CD4-positive, alpha-beta memory T cell (primary cell): ENCODE measurements around the gene PTPRB. TPM values are rescaled to one million over a fixed set of nuclear protein-coding genes. Genes with fewer than 3 reads are reported as not detected.

Experiments
- CTCF ChIA-PET: fragments of 350-600 bp; sonication (Branson Sonifier 250); formaldehyde crosslinking; loops from one replicate; lab custom pipeline; 2021; ENCODE audit warnings: inconsistent platforms; ENCODE audit not compliant: partially characterized antibody; lab: Charles Lee
- POLR2A ChIA-PET: fragments of 350-600 bp; sonication (Branson Sonifier 250); formaldehyde crosslinking; loops from one replicate; lab custom pipeline; 2021; ENCODE audit not compliant: partially characterized antibody; lab: Charles Lee
- DNase-seq, 5 donors: peaks; one replicate each; pipeline versions ENCODE4 v3.0.0 to v3.0.0-alpha.2; 2020 to 2022; ENCODE audit warnings: mixed read lengths in 1 of 5
- H3K27ac ChIP-seq: one replicate; pipeline ENCODE4 v1.7.0; 2013; ENCODE audit warnings: low read depth, low read length
- H3K27me3 ChIP-seq: 2 replicates; pipeline ENCODE4 v1.7.0; 2013; ENCODE audit warnings: mild to moderate bottlenecking, low read length, moderate library complexity; ENCODE audit not compliant: insufficient read depth
- H3K36me3 ChIP-seq: 2 replicates; pipeline ENCODE4 v1.7.0; 2013; ENCODE audit warnings: mild to moderate bottlenecking, low read length, moderate library complexity; ENCODE audit not compliant: insufficient read depth
- H3K4me1 ChIP-seq: 2 replicates; pipeline ENCODE4 v1.7.0; 2013; ENCODE audit warnings: mild to moderate bottlenecking, low read length, moderate library complexity; ENCODE audit not compliant: insufficient read depth
- H3K4me3 ChIP-seq, 2 donors: one replicate each; pipeline ENCODE4 v1.7.0; 2013; ENCODE audit warnings: low read length in 2 of 2, mild to moderate bottlenecking in 1 of 2
- H3K9me3 ChIP-seq, 2 donors: one replicate each; pipeline ENCODE4 v1.7.0; 2013; ENCODE audit warnings: low read length in 2 of 2, control low read depth in 1 of 2; ENCODE audit not compliant: control insufficient read depth in 1 of 2
- H3K27ac Mint-ChIP-seq, 7 donors: one replicate each; pipeline ENCODE4 v1.8.0; 2020 to 2021; ENCODE audit warnings: mixed read lengths in 7 of 7, mild to moderate bottlenecking in 6 of 7, inconsistent platforms in 3 of 7, moderate library complexity in 3 of 7
- H3K27me3 Mint-ChIP-seq, 2 donors: one replicate each; pipeline ENCODE4 v1.8.0; 2020 to 2021; ENCODE audit warnings: mixed read lengths in 2 of 2
- H3K36me3 Mint-ChIP-seq, 2 donors: one replicate each; pipeline ENCODE4 v1.8.0; 2020 to 2021; ENCODE audit warnings: mixed read lengths in 2 of 2, inconsistent platforms in 1 of 2, mild to moderate bottlenecking in 1 of 2
- H3K4me1 Mint-ChIP-seq, 4 donors: one replicate each; pipeline ENCODE4 v1.8.0; 2020 to 2021; ENCODE audit warnings: mixed read lengths in 4 of 4, mild to moderate bottlenecking in 1 of 4
- H3K4me3 Mint-ChIP-seq, 8 donors: one replicate each; pipeline ENCODE4 v1.8.0; 2020 to 2021; ENCODE audit warnings: mixed read lengths in 8 of 8, mild to moderate bottlenecking in 7 of 8, moderate library complexity in 6 of 8, inconsistent platforms in 3 of 8
- H3K9me3 Mint-ChIP-seq, 8 donors: one replicate each; pipeline ENCODE4 v1.8.0; 2020 to 2021; ENCODE audit warnings: mixed read lengths in 8 of 8, mild to moderate bottlenecking in 5 of 8, inconsistent platforms in 3 of 8, moderate library complexity in 1 of 8
- intact Hi-C: fragments of 100-400 bp; cut with micrococcal nuclease; formaldehyde crosslinking; loops from one replicate; pipeline ENCODE4 v1.15.1; 2023
- polyA plus RNA-seq, 2 donors: library from polyadenylated mRNA; unstranded; fragments of 300-500 nt; fragmentation: Illumina TruSeq; gene quantifications; one replicate each; pipeline ENCODE4 v1.2.3, GENCODE V29; 2021
- total RNA-seq, 2 experiments: library from RNA; stranded (reverse); gene quantifications; one replicate each; pipeline ENCODE4 v1.2.3, GENCODE V29; 2021

The PTPRB gene
- total and polyA plus RNA-seq, 4 experiments from 2014 or later: not detected

- CTCF ChIA-PET: no interaction called here
Observed at GRCh38 chr12:70485704-70486103, 151.5 kb downstream of the PTPRB start.

GRCh38 chr12:70484464-70484863 is 152.8 kb downstream of the PTPRB start:
- H3K9me3 ChIP-seq: no peaks in the 10 kb centered on the region
- POLR2A ChIA-PET: no interaction called here
- H3K4me1 ChIP-seq: no peaks in the 10 kb centered on the region
- intact Hi-C loops: no loop called here
- Mint-ChIP-seq H3K4me1 (no peaks in the 10 kb centered on the region), H3K36me3 (no peaks in the 10 kb centered on the region), H3K27me3 (peaks cover 3 to 5% of the 10 kb centered on the region in 2 donors), H3K27ac (no peak overlapping the region), H3K9me3 (peaks cover 0 to 10% (median 0%) of the 10 kb centered on the region in 8 donors), H3K4me3 (no peak overlapping the region)
- H3K27ac ChIP-seq: no peak overlapping the region
- no peaks in the 10 kb centered on the region for H3K27me3 ChIP-seq
- CTCF ChIA-PET: no interaction called here
- no peak for DNase-seq
- H3K36me3 ChIP-seq: no peaks in the 10 kb centered on the region
- no peak overlapping the region for H3K4me3 ChIP-seq

More at GRCh38 chr12:70485704-70486103, 151.5 kb downstream of the PTPRB start:
- no peak overlapping the region for H3K4me3 ChIP-seq
- H3K27ac Mint-ChIP-seq: no peak overlapping the region
- no peak overlapping the region for H3K27ac ChIP-seq
- intact Hi-C loops: no loop called here
- no peaks in the 10 kb centered on the region for H3K9me3 ChIP-seq
- H3K27me3 Mint-ChIP-seq: peaks cover 1 to 5% of the 10 kb centered on the region in 2 donors
- peaks cover 0 to 13% (median 0%) of the 10 kb centered on the region in 8 donors for H3K9me3 Mint-ChIP-seq
- H3K4me1 ChIP-seq: no peaks in the 10 kb centered on the region
- H3K27me3 ChIP-seq: no peaks in the 10 kb centered on the region
- H3K4me3 Mint-ChIP-seq: no peak overlapping the region
- DNase-seq: no peak
- no peaks in the 10 kb centered on the region for H3K4me1 Mint-ChIP-seq
- no peaks in the 10 kb centered on the region for H3K36me3 ChIP-seq
- POLR2A ChIA-PET: no interaction called here
- no peaks in the 10 kb centered on the region for H3K36me3 Mint-ChIP-seq

DNA sequence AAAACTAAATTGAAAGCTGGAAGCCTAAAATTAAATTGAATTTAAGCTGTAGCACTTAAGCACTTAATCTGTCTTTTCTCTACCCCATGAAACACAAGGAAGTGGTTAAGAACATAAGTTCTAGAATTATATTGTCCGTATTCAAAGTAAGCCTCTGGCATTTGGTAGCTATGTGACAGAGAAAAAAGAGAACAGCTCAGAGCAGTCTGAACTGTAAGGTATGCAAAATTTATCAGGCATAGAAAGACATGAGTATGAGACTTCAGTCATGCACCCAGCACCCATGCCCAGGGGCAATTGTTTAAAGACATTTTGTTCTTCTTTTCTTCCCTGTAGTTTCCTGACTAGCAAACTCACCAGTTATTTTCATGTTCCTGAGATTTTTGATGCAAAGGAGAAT is 154.5 kb downstream of the PTPRB start:
- ChIA-PET CTCF (no interaction called here), POLR2A (no interaction called here)

DNA sequence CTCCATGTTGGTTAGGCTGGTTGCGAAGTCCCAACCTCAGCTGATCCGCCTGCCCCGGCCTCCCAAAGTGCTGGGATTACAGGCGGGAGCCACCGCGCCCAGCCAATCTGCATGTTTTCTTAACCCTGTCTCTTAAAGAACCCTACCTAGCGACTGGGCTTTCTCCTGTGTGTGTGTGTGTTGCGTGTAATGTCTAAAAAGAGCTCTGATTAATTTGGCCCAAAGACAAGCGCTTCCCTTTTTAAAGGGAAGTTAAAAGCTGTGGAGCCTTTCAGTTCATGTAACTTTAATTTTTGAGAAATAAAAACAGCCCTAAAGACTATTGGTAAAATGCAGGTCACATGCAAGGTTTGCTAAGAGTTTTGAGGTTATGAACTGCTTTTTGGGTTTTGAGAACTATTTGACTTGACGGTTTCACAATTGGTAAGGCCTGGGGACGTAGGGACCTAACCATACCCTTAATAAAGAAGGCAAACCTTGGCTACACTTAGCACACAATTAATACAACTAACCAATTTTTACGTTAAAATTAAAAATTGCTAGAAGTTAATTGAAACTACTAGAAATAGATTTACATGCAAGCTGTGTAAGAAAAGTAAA is 167.9 kb downstream of the PTPRB start:
- no peak overlapping the region for H3K27ac ChIP-seq
- no peaks in the 10 kb centered on the region for H3K4me1 Mint-ChIP-seq
- no peaks in the 10 kb centered on the region for H3K27me3 ChIP-seq
- no peaks in the 10 kb centered on the region for H3K36me3 ChIP-seq
- no peak overlapping the region for H3K4me3 Mint-ChIP-seq
- no peak overlapping the region for H3K27ac Mint-ChIP-seq
- ChIA-PET POLR2A (no interaction called here), CTCF (no interaction called here)
- intact Hi-C loops: no loop called here
- H3K27me3 Mint-ChIP-seq: peaks cover 7% of the 10 kb centered on the region in 2 donors
- no peaks in the 10 kb centered on the region for H3K4me1 ChIP-seq
- DNase-seq: no peak
- no peaks in the 10 kb centered on the region for H3K36me3 Mint-ChIP-seq
- H3K4me3 ChIP-seq: no peak overlapping the region
- no peaks in the 10 kb centered on the region for H3K9me3 ChIP-seq
- peaks cover 0 to 7% (median 4%) of the 10 kb centered on the region in 8 donors for H3K9me3 Mint-ChIP-seq

More for the DNA sequence above, 154.5 kb downstream of the PTPRB start:
- Histone ChIP-seq H3K27ac (no peak overlapping the region), H3K4me1 (no peaks in the 10 kb centered on the region), H3K27me3 (no peaks in the 10 kb centered on the region), H3K36me3 (no peaks in the 10 kb centered on the region), H3K9me3 (no peaks in the 10 kb centered on the region), H3K4me3 (no peak overlapping the region)
- Mint-ChIP-seq H3K4me1 (no peaks in the 10 kb centered on the region), H3K27ac (no peak overlapping the region), H3K9me3 (peaks cover 0 to 6% (median 0%) of the 10 kb centered on the region in 8 donors), H3K27me3 (peaks cover 3 to 5% of the 10 kb centered on the region in 2 donors), H3K36me3 (no peaks in the 10 kb centered on the region), H3K4me3 (no peak overlapping the region)
- DNase-seq: no peak
- intact Hi-C loops: no loop called here

DNA sequence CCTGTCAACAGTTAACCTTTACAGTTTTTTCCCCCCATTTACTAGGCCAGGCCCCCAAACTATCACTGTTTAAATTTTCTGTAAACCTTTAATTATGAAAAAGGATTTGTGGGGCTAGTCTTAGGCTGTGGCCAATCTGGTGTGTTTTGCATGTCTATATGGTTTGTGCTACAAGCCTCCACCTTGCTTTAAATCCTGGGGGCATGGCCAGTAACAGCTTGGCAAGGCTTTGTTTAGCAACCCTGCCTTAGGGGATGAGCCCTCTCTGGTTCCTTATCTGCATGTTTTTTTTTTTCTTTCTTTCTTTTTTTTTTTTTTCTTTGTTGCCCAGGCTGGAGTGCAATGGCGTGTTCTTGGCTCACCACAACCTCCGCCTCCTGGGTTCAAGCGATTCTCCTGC is 168.5 kb downstream of the PTPRB start:
- Mint-ChIP-seq H3K4me3 (no peak overlapping the region), H3K27me3 (peaks cover 7% of the 10 kb centered on the region in 2 donors), H3K4me1 (no peaks in the 10 kb centered on the region), H3K9me3 (peaks cover 0 to 10% (median 8%) of the 10 kb centered on the region in 8 donors), H3K36me3 (no peaks in the 10 kb centered on the region), H3K27ac (no peak overlapping the region)
- no peaks in the 10 kb centered on the region for H3K4me1 ChIP-seq
- no peaks in the 10 kb centered on the region for H3K27me3 ChIP-seq
- ChIA-PET POLR2A (no interaction called here), CTCF (no interaction called here)
- H3K27ac ChIP-seq: no peak overlapping the region
- intact Hi-C loops: no loop called here
- H3K9me3 ChIP-seq: no peaks in the 10 kb centered on the region
- DNase-seq: no peak
- H3K4me3 ChIP-seq: no peak overlapping the region
- H3K36me3 ChIP-seq: no peaks in the 10 kb centered on the region

DNA sequence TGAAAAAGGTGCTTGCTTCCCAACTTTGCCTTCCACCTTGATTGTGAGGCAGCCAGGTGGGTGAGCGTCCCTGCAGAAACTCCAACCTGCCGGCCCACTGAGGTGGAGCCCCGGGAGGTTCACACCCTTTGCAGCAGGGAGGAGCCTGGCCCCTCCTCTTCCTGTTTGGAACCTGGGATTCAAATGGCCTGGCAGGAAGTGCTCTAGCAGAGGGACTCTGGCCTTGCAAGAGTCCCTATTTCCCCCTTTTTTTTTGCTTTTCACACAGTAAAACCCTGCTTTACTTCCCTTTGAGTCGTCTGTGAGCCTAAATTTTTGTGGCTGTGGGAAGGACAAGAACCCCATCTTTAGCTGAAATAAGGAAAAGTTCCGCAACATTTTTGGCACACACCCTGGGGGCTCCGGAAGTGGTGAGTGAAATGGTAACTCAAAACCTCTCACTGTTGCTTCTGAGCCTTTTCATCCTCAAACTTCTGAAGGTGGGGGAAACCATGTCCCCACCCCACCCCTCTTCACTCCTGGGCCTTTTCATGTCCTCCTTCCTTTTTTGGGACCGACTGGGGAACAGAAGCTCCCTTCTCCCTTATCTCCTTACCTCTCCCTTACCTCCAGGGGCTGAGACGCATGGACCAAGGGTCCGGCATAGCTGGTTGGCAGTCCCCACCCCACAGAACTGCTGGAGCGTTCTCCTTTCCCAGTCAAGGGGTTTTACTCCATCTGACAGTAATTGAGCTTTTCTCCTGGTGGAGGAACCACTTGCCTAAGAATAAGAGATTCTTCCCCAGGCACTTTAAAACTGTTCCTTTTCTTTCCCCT is 169.1 kb downstream of the PTPRB start:
- intact Hi-C loops: no loop called here
- no peak overlapping the region for H3K4me3 Mint-ChIP-seq
- no peaks in the 10 kb centered on the region for H3K27me3 ChIP-seq
- no peaks in the 10 kb centered on the region for H3K4me1 Mint-ChIP-seq
- no peaks in the 10 kb centered on the region for H3K4me1 ChIP-seq
- no peak overlapping the region for H3K4me3 ChIP-seq
- peaks cover 0 to 15% (median 11%) of the 10 kb centered on the region in 8 donors for H3K9me3 Mint-ChIP-seq
- H3K27ac Mint-ChIP-seq: no peak overlapping the region
- H3K27ac ChIP-seq: no peak overlapping the region
- H3K27me3 Mint-ChIP-seq: peaks cover 7% of the 10 kb centered on the region in 2 donors
- no peaks in the 10 kb centered on the region for H3K36me3 ChIP-seq
- H3K9me3 ChIP-seq: no peaks in the 10 kb centered on the region
- H3K36me3 Mint-ChIP-seq: no peaks in the 10 kb centered on the region
- DNase-seq: no peak
- CTCF ChIA-PET: no interaction called here
- POLR2A ChIA-PET: no interaction called here

GRCh38 chr12:70467476-70467875 is 169.8 kb downstream of the PTPRB start:
- Histone ChIP-seq H3K9me3 (no peaks in the 10 kb centered on the region), H3K4me1 (no peaks in the 10 kb centered on the region), H3K36me3 (no peaks in the 10 kb centered on the region), H3K27me3 (no peaks in the 10 kb centered on the region), H3K27ac (no peak overlapping the region), H3K4me3 (no peak overlapping the region)
- Mint-ChIP-seq H3K9me3 (peaks cover 0 to 20% (median 11%) of the 10 kb centered on the region in 8 donors), H3K27me3 (peaks cover 4% of the 10 kb centered on the region in 2 donors), H3K36me3 (no peaks in the 10 kb centered on the region), H3K27ac (no peak overlapping the region), H3K4me3 (no peak overlapping the region), H3K4me1 (no peaks in the 10 kb centered on the region)
- DNase-seq: no peak
- intact Hi-C loops: no loop called here
- CTCF ChIA-PET: no interaction called here
- POLR2A ChIA-PET: no interaction called here
